A673 (cell line): ENCODE results near the gene VTA1.
"Not testable (repeated sequence)": the region's sequence is repeated elsewhere in the genome, so short reads cannot be mapped to it uniquely, and the experiment has no call there.

Source experiments
- CTCF ChIP-seq: fragments of 300-800, 200-600 bp; sonication (generic); conservative IDR thresholded peaks from 2 replicates; pipeline ENCODE4 v1.5.1; 2017; ENCODE audit warnings: low read depth, mild to moderate bottlenecking, antibody characterized with exemption, low read length, moderate library complexity, mixed read lengths
- EZH2 ChIP-seq: fragments of 200-600 bp; sonication (generic); IDR thresholded peaks from 2 replicates; pipeline ENCODE4 v1.6.1; 2017; ENCODE audit warnings: borderline replicate concordance, low read depth, mild to moderate bottlenecking, mixed read lengths, antibody characterized with exemption, low read length; ENCODE audit not compliant: poor library complexity, severe bottlenecking

DNA sequence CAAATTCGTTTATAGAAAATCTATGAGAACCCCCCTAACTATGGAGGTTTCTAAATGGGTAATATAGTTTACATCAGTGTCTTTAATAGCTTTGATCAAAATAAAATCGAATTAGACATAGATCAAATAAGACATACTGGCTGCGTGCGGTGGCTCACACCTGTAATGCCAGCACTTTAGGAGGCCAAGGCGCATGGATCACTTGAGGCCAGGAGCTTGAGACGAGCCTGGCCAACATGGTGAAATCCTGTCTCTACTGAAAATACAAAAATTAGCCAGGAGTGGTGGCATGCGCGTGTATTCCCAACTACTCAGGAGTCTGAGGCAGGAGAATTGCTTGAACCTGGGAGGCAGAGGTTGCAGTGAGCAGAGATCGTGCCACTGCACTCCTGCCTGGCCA lies 36.2 kb upstream of the VTA1 start:
- not testable (repeated sequence) for TF ChIP-seq CTCF, EZH2
